HuH-7.5 (cell line): Measurements from ENCODE around the gene SREBF2.
"Not testable (repeated sequence)": the region's sequence is repeated elsewhere in the genome, so short reads cannot be mapped to it uniquely, and the experiment has no call there.

Source experiments
- DNase-seq: peaks from one replicate; pipeline ENCODE4 v3.0.0; 2011; ENCODE audit warnings: low spot score

The SREBF2 gene

GRCh38 chr22:41821471-41822316 is 11.2 kb upstream of the SREBF2 start:
- no peak for DNase-seq

- DNase-seq: no peak
Measured at GRCh38 chr22:41822317-41823057, 10.4 kb upstream of the SREBF2 start.

- no peak for DNase-seq
Measured at GRCh38 chr22:41823797-41824196, 9.1 kb upstream of the SREBF2 start.

GRCh38 chr22:41825376-41825775 is 7.5 kb upstream of the SREBF2 start:
- DNase-seq: no peak

- DNase-seq: no peak
Measured at GRCh38 chr22:41826021-41826420, 6.9 kb upstream of the SREBF2 start.

GRCh38 chr22:41826430-41827383 is 6.2 kb upstream of the SREBF2 start:
- no peak for DNase-seq

GRCh38 chr22:41827671-41828070 is 5.2 kb upstream of the SREBF2 start:
- DNase-seq: no peak

GRCh38 chr22:41828516-41828915 is 4.4 kb upstream of the SREBF2 start:
- no peak for DNase-seq

- DNase-seq: no peak
Measured at GRCh38 chr22:41830174-41830573, 2.7 kb upstream of the SREBF2 start.

GRCh38 chr22:41831383-41831782 is 1.5 kb upstream of the SREBF2 start:
- no peak for DNase-seq

- no peak for DNase-seq
Measured at GRCh38 chr22:41831828-41832552, 915 bp upstream of the SREBF2 start.

GRCh38 chr22:41833369-41834004 is 582 bp downstream of the SREBF2 start:
- DNase-seq: no peak

- no peak for DNase-seq
Measured at GRCh38 chr22:41834005-41834944, 1.4 kb downstream of the SREBF2 start.

GRCh38 chr22:41835462-41835861 is 2.6 kb downstream of the SREBF2 start:
- not testable (repeated sequence) for DNase-seq

GRCh38 chr22:41836551-41836950 is 3.6 kb downstream of the SREBF2 start:
- DNase-seq: no peak

- no peak for DNase-seq
Measured at GRCh38 chr22:41838842-41839618, 6.1 kb downstream of the SREBF2 start.

- DNase-seq: no peak
Measured at GRCh38 chr22:41840216-41840615, 7.3 kb downstream of the SREBF2 start.

- no peak for DNase-seq
Measured at GRCh38 chr22:41841085-41841712, 8.3 kb downstream of the SREBF2 start.
